MM.1S (cell line): ENCODE measurements around the gene MAD1L1.

Experiments
- EZH2 ChIP-seq: fragments of 300-600 bp; sonication (generic); optimal IDR thresholded peaks from 2 replicates; pipeline ENCODE3; 2017; ENCODE audit warnings: low read depth, mild to moderate bottlenecking, antibody characterized with exemption, low read length, mixed read lengths
- TF ChIP-seq, protein P1 (sequence below): fragments of 300-600 bp; sonication (generic); IDR thresholded peaks from 2 replicates; pipeline ENCODE4 v1.5.1; 2016; ENCODE audit warnings: antibody characterized with exemption, low read length, mixed read lengths

- TF ChIP-seq, protein P1, sequence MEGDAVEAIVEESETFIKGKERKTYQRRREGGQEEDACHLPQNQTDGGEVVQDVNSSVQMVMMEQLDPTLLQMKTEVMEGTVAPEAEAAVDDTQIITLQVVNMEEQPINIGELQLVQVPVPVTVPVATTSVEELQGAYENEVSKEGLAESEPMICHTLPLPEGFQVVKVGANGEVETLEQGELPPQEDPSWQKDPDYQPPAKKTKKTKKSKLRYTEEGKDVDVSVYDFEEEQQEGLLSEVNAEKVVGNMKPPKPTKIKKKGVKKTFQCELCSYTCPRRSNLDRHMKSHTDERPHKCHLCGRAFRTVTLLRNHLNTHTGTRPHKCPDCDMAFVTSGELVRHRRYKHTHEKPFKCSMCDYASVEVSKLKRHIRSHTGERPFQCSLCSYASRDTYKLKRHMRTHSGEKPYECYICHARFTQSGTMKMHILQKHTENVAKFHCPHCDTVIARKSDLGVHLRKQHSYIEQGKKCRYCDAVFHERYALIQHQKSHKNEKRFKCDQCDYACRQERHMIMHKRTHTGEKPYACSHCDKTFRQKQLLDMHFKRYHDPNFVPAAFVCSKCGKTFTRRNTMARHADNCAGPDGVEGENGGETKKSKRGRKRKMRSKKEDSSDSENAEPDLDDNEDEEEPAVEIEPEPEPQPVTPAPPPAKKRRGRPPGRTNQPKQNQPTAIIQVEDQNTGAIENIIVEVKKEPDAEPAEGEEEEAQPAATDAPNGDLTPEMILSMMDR, result no peak
- TF ChIP-seq EZH2, result no peak
Measured at GRCh38 chr7:2239242-2239641, 6.5 kb upstream of the MAD1L1 start.
